ENCODE results near the gene RALGPS1. TPM values are rescaled to one million over a fixed set of nuclear protein-coding genes. Genes with fewer than 3 reads are reported as not detected.

The RALGPS1 gene
- total and polyA plus RNA-seq, 8 donors, result 4.7 to 150 (median 42.2) TPM

DNA sequence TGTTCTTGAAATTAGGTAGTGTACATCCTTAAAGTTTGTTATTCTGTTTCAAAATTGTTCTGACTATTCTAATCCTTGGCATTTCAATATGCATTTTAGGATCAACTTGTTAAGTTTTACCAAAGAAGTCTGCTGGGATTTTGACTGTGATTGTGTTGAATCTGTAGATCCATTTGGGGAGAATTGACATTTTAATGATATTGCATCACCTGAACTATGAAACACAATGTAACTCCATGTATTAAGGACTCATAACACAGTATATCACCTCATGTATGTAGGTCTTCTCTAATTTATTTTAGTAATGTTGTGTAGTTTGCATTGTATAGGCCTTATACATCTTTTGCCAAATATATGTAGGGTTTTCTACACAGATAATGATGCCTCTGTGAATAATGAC, 77.8 kb downstream of the RALGPS1 start:
- peaks cover 3 to 13% (median 6%) of the 10 kb centered on the region in 4 donors for H3K9me3 ChIP-seq
- no peak for DNase-seq
- TF ChIP-seq POLR2A (IDR thresholded peaks at IDR 0.05) (no peak), EP300 (IDR thresholded peaks at IDR 0.05) (no peak), POLR2AphosphoS5 (IDR thresholded peaks at IDR 0.05) (no peak), CTCF (IDR thresholded peaks at IDR 0.05) (no peak)
- H3K36me3 ChIP-seq, result peaks cover 0 to 9% (median 0%) of the 10 kb centered on the region in 4 donors
- H3K27ac ChIP-seq, result no peak overlapping the region
- H3K4me3 ChIP-seq, result no peak overlapping the region
- H3K4me1 ChIP-seq, result peaks cover 0 to 23% (median 9%) of the 10 kb centered on the region in 4 donors
- intact Hi-C loops (cut with DNase I; ENCODE audit: low total_unique reads), result no loop called here
- H3K27me3 ChIP-seq, result no peaks in the 10 kb centered on the region

DNA sequence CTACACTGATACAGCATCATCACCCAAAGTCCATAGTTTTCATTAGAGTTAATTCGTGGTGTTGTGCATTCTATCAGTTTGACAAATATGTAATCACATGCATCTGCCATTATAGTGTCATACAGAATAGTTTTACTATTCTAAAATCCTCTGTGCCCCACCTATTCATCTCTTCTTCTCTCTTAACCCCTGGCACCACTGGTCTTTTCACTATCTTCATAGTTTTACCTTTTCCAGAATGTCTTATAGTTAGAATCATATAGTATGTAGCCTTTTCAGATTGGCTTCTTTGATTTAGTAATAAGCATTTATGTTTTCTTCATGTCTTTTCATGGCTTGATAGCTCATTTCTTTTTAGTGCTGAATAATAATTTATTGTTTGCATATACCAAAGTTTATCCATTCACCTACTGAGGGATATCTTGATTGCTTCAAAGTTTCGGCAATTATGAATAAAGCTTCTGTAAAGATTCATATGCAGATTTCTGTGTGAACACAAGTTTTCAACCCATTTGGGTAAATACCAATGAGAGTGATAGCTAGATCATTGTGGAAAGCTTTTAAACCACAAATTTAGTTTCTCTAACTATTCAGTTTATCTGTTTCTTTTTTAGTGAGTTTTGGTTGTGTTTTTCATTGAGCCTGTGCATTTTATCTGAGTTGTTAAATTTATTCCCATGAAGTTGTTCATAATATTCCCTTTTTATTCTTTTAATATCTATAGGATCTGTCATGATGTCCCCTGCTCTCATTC, 84.9 kb downstream of the RALGPS1 start:
- Histone ChIP-seq H3K27me3 (no peaks in the 10 kb centered on the region), H3K4me3 (no peak overlapping the region), H3K4me1 (no peaks in the 10 kb centered on the region), H3K9me3 (no peaks in the 10 kb centered on the region), H3K27ac (no peak overlapping the region), H3K36me3 (no peaks in the 10 kb centered on the region)
- intact Hi-C loops (cut with DNase I; ENCODE audit: low total_unique reads), result no loop called here
- WGBS, 5 donors, result 75 to 79% (median 76%) methylated on average over 2 of the region's 2 CpGs
- TF ChIP-seq POLR2AphosphoS5 (IDR thresholded peaks at IDR 0.05), result no peak
- TF ChIP-seq POLR2A (IDR thresholded peaks at IDR 0.05), result no peak
- TF ChIP-seq CTCF (IDR thresholded peaks at IDR 0.05), result no peak
- no peak for TF ChIP-seq EP300 (IDR thresholded peaks at IDR 0.05)
- DNase-seq, result no peak

- H3K36me3 ChIP-seq, result no peaks in the 10 kb centered on the region
- H3K27ac ChIP-seq, result no peak overlapping the region
- DNase-seq, result peak in 1 of 2 donors; percentile 61
- TF ChIP-seq CTCF (IDR thresholded peaks at IDR 0.05), result no peak
- no peaks in the 10 kb centered on the region for H3K27me3 ChIP-seq
- H3K4me1 ChIP-seq, result peaks cover 0 to 10% (median 0%) of the 10 kb centered on the region in 4 donors
- WGBS, 5 donors, result 59 to 71% (median 67%) methylated on average over 3 of the region's 3 CpGs
- intact Hi-C loops (cut with DNase I; ENCODE audit: low total_unique reads), result no loop called here
- no peak overlapping the region for H3K4me3 ChIP-seq
- no peaks in the 10 kb centered on the region for H3K9me3 ChIP-seq
These were observed 90.6 kb downstream of the RALGPS1 start for GRCh38 chr9:127004946-127005769.

GRCh38 chr9:127005770-127006314, 91.3 kb downstream of the RALGPS1 start:
- whole genome bisulfite sequencing, 5 donors, result 90 to 93% (median 92%) methylated on average over 5 of the region's 5 CpGs
- H3K36me3 ChIP-seq, result no peaks in the 10 kb centered on the region
- no peak overlapping the region for H3K27ac ChIP-seq
- H3K4me3 ChIP-seq, result no peak overlapping the region
- no peak for TF ChIP-seq EP300 (IDR thresholded peaks at IDR 0.05)
- TF ChIP-seq POLR2A (IDR thresholded peaks at IDR 0.05), result no peak
- TF ChIP-seq CTCF (IDR thresholded peaks at IDR 0.05), result no peak
- no peak for TF ChIP-seq POLR2AphosphoS5 (IDR thresholded peaks at IDR 0.05)
- H3K27me3 ChIP-seq, result no peaks in the 10 kb centered on the region
- peaks cover 0 to 10% (median 0%) of the 10 kb centered on the region in 4 donors for H3K4me1 ChIP-seq
- intact Hi-C loops (cut with DNase I; ENCODE audit: low total_unique reads), result no loop called here
- no peak for DNase-seq
- no peaks in the 10 kb centered on the region for H3K9me3 ChIP-seq
